ENCODE measurements around the gene EYS.

The EYS gene

DNA sequence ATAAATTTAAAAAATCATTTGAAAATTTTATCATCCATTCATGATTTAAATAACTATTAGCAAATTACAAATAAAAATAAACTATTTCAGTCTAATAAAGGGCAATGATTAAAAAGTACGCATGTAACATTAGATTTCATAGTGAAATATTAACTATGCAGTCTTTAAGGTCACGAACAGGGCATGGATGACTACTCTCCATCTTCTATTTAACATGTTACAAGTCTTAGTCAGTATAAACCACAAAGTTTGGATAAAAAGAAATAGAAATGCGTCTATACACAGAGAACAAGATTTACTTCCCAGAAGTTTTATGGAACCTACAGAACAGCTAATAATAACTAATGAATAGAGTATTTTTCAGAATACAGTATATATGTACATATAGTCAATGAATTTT lies 1016.0 kb downstream of the EYS start:
- H3K9me3 ChIP-seq (ENCODE audit: insufficient read depth, low read depth, low read length): no peaks in the 10 kb centered on the region
- no peaks in the 10 kb centered on the region for H3K36me3 ChIP-seq (ENCODE audit: insufficient read depth, low read length)
- H3K9me2 ChIP-seq (replicated peaks; ENCODE audit: low read depth, low read length): no peaks in the 10 kb centered on the region
- no peaks in the 10 kb centered on the region for H3F3A ChIP-seq (ENCODE audit: low read depth)
- no peaks in the 10 kb centered on the region for H4K20me1 ChIP-seq (ENCODE audit: insufficient read depth, low read length, poor library complexity, severe bottlenecking)
- H2AFZ ChIP-seq (ENCODE audit: low read length): no peak overlapping the region
- H3K4me1 ChIP-seq (ENCODE audit: insufficient read depth, low read length, poor library complexity, severe bottlenecking): no peaks in the 10 kb centered on the region
- no peak overlapping the region for H3K9ac ChIP-seq (ENCODE audit: low read depth, low read length, poor library complexity, severe bottlenecking)
- no peak for TF ChIP-seq EZH2phosphoT487 (IDR thresholded peaks at IDR 0.05; ENCODE audit: borderline replicate concordance)
- no peak for TF ChIP-seq CTCF (conservative IDR thresholded peaks at IDR 0.05; ENCODE audit: low read length)
- H3K4me2 ChIP-seq (ENCODE audit: low read depth, low read length, poor library complexity, severe bottlenecking): no peak overlapping the region
- H3K4me3 ChIP-seq (ENCODE audit: low read length, poor library complexity, severe bottlenecking): no peak overlapping the region
- no peaks in the 10 kb centered on the region for H3K79me2 ChIP-seq (ENCODE audit: insufficient read depth, low read length)
- H3K27me3 ChIP-seq (ENCODE audit: insufficient read depth, low read length, poor library complexity, severe bottlenecking): no peaks in the 10 kb centered on the region

DNA sequence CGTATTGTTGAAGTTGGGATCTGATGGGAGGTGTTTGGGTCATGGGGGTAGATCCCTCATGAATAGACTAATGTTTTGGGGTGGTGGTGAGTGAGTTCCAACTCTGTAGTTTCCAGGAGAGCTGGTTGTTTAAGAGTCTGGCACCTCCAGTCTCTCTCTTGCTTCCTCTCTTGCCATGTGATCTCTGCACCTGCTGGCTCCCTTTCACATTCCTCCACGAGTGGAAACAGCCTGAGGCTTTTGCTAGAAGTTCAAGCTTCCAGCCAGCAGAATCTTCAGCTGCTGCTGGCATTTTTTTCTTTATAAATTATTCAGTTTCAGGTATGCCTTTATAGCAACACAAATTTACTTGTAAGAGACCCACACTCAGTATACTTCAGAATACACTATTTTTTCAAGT lies 1021.6 kb downstream of the EYS start:
- Histone ChIP-seq H3K4me2 (ENCODE audit: low read depth, low read length, poor library complexity, severe bottlenecking) (no peak overlapping the region), H2AFZ (ENCODE audit: low read length) (no peak overlapping the region), H3K79me2 (ENCODE audit: insufficient read depth, low read length) (no peaks in the 10 kb centered on the region), H3K4me1 (ENCODE audit: insufficient read depth, low read length, poor library complexity, severe bottlenecking) (no peaks in the 10 kb centered on the region), H3K9me2 (replicated peaks; ENCODE audit: low read depth, low read length) (no peaks in the 10 kb centered on the region), H3K4me3 (ENCODE audit: low read length, poor library complexity, severe bottlenecking) (no peak overlapping the region), H3K9me3 (ENCODE audit: insufficient read depth, low read depth, low read length) (no peaks in the 10 kb centered on the region), H3F3A (ENCODE audit: low read depth) (no peaks in the 10 kb centered on the region), H4K20me1 (ENCODE audit: insufficient read depth, low read length, poor library complexity, severe bottlenecking) (no peaks in the 10 kb centered on the region), H3K9ac (ENCODE audit: low read depth, low read length, poor library complexity, severe bottlenecking) (no peak overlapping the region), H3K36me3 (ENCODE audit: insufficient read depth, low read length) (no peaks in the 10 kb centered on the region), H3K27me3 (ENCODE audit: insufficient read depth, low read length, poor library complexity, severe bottlenecking) (no peaks in the 10 kb centered on the region)
- TF ChIP-seq EZH2phosphoT487 (IDR thresholded peaks at IDR 0.05; ENCODE audit: borderline replicate concordance): no peak
- no peak for TF ChIP-seq CTCF (conservative IDR thresholded peaks at IDR 0.05; ENCODE audit: low read length)

DNA sequence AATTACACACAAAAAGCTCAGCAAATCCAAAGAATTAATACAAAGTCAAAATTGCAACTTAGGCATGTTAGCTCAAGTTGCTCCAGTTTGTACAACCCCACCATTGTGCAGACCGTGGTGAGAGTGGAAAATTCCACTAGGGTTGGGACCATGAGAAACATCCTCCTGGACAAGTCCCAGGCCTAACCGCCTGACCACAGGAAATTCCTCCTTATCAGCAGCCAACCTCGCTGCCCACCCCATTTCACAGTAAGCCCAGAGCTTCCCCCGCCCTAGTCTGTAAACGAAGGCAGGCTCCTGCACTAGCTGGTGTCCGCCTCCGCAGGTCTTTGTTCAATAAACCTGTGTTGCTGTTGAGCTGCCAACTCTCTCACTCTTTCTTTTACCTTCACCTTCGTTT lies 1023.3 kb downstream of the EYS start:
- Histone ChIP-seq H3F3A (ENCODE audit: low read depth) (no peaks in the 10 kb centered on the region), H3K9ac (ENCODE audit: low read depth, low read length, poor library complexity, severe bottlenecking) (no peak overlapping the region), H4K20me1 (ENCODE audit: insufficient read depth, low read length, poor library complexity, severe bottlenecking) (no peaks in the 10 kb centered on the region), H3K79me2 (ENCODE audit: insufficient read depth, low read length) (no peaks in the 10 kb centered on the region), H3K9me2 (replicated peaks; ENCODE audit: low read depth, low read length) (no peaks in the 10 kb centered on the region), H3K36me3 (ENCODE audit: insufficient read depth, low read length) (no peaks in the 10 kb centered on the region), H3K27me3 (ENCODE audit: insufficient read depth, low read length, poor library complexity, severe bottlenecking) (no peaks in the 10 kb centered on the region), H3K9me3 (ENCODE audit: insufficient read depth, low read depth, low read length) (no peaks in the 10 kb centered on the region), H3K4me3 (ENCODE audit: low read length, poor library complexity, severe bottlenecking) (no peak overlapping the region), H2AFZ (ENCODE audit: low read length) (no peak overlapping the region), H3K4me1 (ENCODE audit: insufficient read depth, low read length, poor library complexity, severe bottlenecking) (no peaks in the 10 kb centered on the region), H3K4me2 (ENCODE audit: low read depth, low read length, poor library complexity, severe bottlenecking) (no peak overlapping the region)
- TF ChIP-seq EZH2phosphoT487 (IDR thresholded peaks at IDR 0.05; ENCODE audit: borderline replicate concordance) (no peak), CTCF (conservative IDR thresholded peaks at IDR 0.05; ENCODE audit: low read length) (no peak)

Measured in Loucy (cell line).